ENCODE measurements around the gene LRRC46. TPM values are rescaled to one million over a fixed set of nuclear protein-coding genes. Genes with fewer than 3 reads are reported as not detected.

LRRC46 gene
- total RNA-seq, 1 donor from 2014 or later, result 11.6 TPM

DNA sequence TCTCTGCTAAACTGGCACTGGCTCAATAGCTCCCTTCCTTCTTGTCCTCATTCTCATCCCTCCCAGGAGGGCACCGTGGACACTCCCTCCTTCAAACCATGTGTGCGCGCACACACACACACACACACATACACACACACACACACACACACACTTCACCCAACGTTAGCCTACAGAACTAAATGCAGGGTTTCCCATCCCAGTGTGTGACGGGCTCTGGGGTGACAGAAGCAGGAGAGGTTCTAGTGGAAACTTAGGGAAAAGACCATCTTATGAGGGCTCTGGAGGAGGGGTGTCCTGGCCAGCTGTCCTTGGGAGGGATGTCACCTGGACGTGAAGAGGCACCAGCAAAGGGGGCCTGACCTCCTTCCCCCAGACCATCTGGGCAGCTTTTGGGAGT, 29.6 kb upstream of the LRRC46 start:
- no peaks in the 10 kb centered on the region for H3K9me3 ChIP-seq
- ATAC-seq (no peak), DNase-seq (no peak)
- no peak overlapping the region for H3K27ac ChIP-seq
- no peaks in the 10 kb centered on the region for H3K4me1 ChIP-seq
- intact Hi-C loops (cut with DNase I), result no loop called here
- H3K36me3 ChIP-seq, result peaks cover 5% of the 10 kb centered on the region
- H3K27me3 ChIP-seq (ENCODE audit: low read depth), result no peaks in the 10 kb centered on the region
- TF ChIP-seq, protein P1, sequence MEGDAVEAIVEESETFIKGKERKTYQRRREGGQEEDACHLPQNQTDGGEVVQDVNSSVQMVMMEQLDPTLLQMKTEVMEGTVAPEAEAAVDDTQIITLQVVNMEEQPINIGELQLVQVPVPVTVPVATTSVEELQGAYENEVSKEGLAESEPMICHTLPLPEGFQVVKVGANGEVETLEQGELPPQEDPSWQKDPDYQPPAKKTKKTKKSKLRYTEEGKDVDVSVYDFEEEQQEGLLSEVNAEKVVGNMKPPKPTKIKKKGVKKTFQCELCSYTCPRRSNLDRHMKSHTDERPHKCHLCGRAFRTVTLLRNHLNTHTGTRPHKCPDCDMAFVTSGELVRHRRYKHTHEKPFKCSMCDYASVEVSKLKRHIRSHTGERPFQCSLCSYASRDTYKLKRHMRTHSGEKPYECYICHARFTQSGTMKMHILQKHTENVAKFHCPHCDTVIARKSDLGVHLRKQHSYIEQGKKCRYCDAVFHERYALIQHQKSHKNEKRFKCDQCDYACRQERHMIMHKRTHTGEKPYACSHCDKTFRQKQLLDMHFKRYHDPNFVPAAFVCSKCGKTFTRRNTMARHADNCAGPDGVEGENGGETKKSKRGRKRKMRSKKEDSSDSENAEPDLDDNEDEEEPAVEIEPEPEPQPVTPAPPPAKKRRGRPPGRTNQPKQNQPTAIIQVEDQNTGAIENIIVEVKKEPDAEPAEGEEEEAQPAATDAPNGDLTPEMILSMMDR (IDR thresholded peaks at IDR 0.05), result no peak
- no peak overlapping the region for H3K4me3 ChIP-seq

DNA sequence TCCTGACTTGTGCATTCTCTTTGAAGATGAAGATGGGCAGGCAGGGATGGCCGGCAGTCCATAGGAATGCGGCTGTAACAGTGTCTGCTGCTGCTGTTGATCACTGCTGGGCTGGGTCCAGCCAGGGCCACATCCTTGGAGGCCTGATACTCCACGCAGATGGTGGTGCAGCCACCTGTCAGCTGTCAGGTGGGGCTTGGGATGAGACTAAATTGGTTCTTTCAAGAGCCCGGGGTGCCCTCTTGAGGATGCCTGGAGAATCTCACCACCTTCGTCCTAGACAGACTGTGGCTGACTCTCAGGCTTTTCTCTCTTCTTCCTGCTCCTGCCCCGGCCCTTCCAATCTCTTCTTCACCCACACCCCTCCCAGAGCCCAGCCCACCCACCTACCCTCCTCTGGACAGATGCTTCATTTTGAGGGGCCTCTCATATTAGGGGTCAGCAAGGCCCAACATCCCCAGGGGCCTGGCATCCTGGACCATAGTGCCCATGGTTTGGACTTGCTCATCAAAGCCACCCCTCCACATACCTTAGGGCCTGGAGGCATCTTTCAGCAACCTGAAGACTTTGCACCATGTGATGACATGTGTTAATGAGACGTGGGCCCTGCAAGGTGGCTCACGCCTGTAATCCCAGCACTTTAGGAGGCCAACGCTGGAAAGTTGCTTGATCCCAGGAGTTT, 29.0 kb upstream of the LRRC46 start:
- Histone ChIP-seq H3K9me3 (no peaks in the 10 kb centered on the region), H3K4me1 (no peaks in the 10 kb centered on the region), H3K36me3 (peaks cover 11% of the 10 kb centered on the region), H3K27ac (no peak overlapping the region), H3K27me3 (ENCODE audit: low read depth) (no peaks in the 10 kb centered on the region), H3K4me3 (no peak overlapping the region)
- TF ChIP-seq, protein P1 (IDR thresholded peaks at IDR 0.05), result peak; percentile 50
- DNase-seq, result no peak
- ATAC-seq, result peak; percentile 60 to 73
- intact Hi-C loops (cut with DNase I), result no loop called here

DNA sequence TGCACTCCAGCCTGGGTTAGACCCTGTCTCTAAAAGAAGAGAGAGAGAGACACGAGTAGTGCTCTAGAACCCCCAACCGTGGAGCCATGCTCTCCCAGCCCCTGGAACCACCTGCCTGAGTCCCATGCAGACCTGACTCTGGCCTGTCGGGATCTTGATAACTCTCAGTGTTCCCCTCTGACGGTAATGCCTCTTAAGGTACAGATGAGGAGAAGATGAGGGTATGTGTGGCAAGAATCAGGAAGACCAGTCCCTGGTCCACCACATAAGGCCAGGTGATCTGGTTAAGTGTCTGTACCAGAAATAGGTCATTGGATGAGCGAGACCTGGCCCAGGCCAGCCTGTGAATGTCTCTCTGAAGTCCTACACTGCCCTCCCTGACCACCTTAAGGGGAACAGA, 28.3 kb upstream of the LRRC46 start:
- DNase-seq (no peak), ATAC-seq (no peak)
- TF ChIP-seq, protein P1 (IDR thresholded peaks at IDR 0.05), result no peak
- Histone ChIP-seq H3K4me3 (no peak overlapping the region), H3K4me1 (no peaks in the 10 kb centered on the region), H3K27me3 (ENCODE audit: low read depth) (no peaks in the 10 kb centered on the region), H3K27ac (no peak overlapping the region), H3K9me3 (no peaks in the 10 kb centered on the region), H3K36me3 (peaks cover 18% of the 10 kb centered on the region)
- intact Hi-C loops (cut with DNase I), result no loop called here

DNA sequence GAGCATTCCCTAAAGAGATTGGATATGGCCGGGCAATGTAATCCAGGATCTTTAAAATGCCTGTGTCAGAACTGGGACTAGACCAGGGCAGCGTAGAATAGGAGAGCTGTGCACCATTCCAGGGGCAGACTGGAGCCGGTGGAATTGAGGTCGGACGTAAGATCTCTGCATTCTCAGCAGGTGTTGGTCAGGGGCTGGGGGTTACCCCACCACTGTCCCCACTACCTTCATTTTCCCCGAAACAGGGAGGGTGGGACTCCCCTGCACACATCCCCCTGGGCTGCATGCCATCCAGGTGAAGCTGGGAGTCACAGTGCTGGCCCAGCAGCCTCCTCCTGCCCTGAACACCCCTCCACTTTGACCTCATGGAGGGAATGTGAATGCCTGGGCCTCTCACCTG, 27.7 kb upstream of the LRRC46 start:
- ATAC-seq (no peak), DNase-seq (no peak)
- TF ChIP-seq, protein P1 (IDR thresholded peaks at IDR 0.05), result no peak
- Histone ChIP-seq H3K27me3 (ENCODE audit: low read depth) (no peaks in the 10 kb centered on the region), H3K4me3 (no peak overlapping the region), H3K27ac (no peak overlapping the region), H3K36me3 (peaks cover 23% of the 10 kb centered on the region), H3K4me1 (no peaks in the 10 kb centered on the region), H3K9me3 (no peaks in the 10 kb centered on the region)
- intact Hi-C loops (cut with DNase I), result no loop called here

DNA sequence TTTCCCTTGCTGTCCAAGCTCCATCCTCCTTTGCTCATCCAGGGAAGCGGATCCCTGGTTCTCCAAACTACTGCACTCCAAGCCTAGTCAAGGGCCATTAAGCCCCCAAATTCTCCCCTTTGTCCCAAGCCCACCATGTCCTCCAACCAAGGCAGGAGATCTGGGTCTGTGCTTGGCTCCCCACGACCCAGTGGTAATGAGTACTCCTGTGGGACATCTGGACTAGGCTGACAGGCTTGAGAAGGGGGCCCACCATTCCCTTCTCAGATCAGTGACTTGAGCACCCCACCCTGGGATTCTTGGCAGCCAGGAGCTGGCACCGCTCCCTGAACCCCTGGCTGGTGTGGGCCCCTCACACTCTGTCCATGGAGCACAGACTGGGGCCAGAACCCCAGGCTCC, 27.0 kb upstream of the LRRC46 start:
- Histone ChIP-seq H3K36me3 (peaks cover 31% of the 10 kb centered on the region), H3K27ac (no peak overlapping the region), H3K4me3 (no peak overlapping the region), H3K4me1 (peaks cover 2% of the 10 kb centered on the region), H3K27me3 (ENCODE audit: low read depth) (no peaks in the 10 kb centered on the region), H3K9me3 (no peaks in the 10 kb centered on the region)
- TF ChIP-seq, protein P1 (IDR thresholded peaks at IDR 0.05), result no peak
- DNase-seq (no peak), ATAC-seq (no peak)
- intact Hi-C loops (cut with DNase I), result no loop called here
